ENCODE results near the gene NDUFA13. TPM values are rescaled to one million over a fixed set of nuclear protein-coding genes. Genes with fewer than 3 reads are reported as not detected.

Gene NDUFA13
- polyA plus RNA-seq, 1 donor from 2014 or later: 266 TPM

GRCh38 chr19:19475015-19475765, 40.8 kb upstream of the NDUFA13 start:
- H3K79me2 ChIP-seq (replicated peaks; ENCODE audit: insufficient read depth, low read length): no peaks in the 10 kb centered on the region
- no peaks in the 10 kb centered on the region for H3K9me3 ChIP-seq (ENCODE audit: low read length)
- no peaks in the 10 kb centered on the region for H4K20me1 ChIP-seq (ENCODE audit: insufficient read depth)
- no peaks in the 10 kb centered on the region for H3F3A ChIP-seq (ENCODE audit: insufficient read depth, low read length, poor library complexity, severe bottlenecking)
- H3K36me3 ChIP-seq (ENCODE audit: insufficient read depth, low read length): no peaks in the 10 kb centered on the region
- H3K9ac ChIP-seq (ENCODE audit: low read length): no peak overlapping the region
- H3K27ac ChIP-seq (ENCODE audit: low read length): no peak overlapping the region
- TF ChIP-seq TAF1 (IDR thresholded peaks at IDR 0.05; ENCODE audit: low read depth) (no peak), RAD21 (conservative IDR thresholded peaks at IDR 0.05) (no peak), EP300 (conservative IDR thresholded peaks at IDR 0.05; ENCODE audit: poor library complexity, severe bottlenecking) (no peak), EZH2 (IDR thresholded peaks at IDR 0.05; ENCODE audit: borderline replicate concordance, insufficient read depth, low read length, poor library complexity, severe bottlenecking) (no peak), MXI1 (conservative IDR thresholded peaks at IDR 0.05; ENCODE audit: poor library complexity, severe bottlenecking) (no peak), REST (IDR thresholded peaks at IDR 0.05; ENCODE audit: borderline replicate concordance) (no peak), SMC3 (conservative IDR thresholded peaks at IDR 0.05; ENCODE audit: poor library complexity) (no peak), POLR2AphosphoS5 (IDR thresholded peaks at IDR 0.05) (no peak)
- TF ChIP-seq, protein P1, sequence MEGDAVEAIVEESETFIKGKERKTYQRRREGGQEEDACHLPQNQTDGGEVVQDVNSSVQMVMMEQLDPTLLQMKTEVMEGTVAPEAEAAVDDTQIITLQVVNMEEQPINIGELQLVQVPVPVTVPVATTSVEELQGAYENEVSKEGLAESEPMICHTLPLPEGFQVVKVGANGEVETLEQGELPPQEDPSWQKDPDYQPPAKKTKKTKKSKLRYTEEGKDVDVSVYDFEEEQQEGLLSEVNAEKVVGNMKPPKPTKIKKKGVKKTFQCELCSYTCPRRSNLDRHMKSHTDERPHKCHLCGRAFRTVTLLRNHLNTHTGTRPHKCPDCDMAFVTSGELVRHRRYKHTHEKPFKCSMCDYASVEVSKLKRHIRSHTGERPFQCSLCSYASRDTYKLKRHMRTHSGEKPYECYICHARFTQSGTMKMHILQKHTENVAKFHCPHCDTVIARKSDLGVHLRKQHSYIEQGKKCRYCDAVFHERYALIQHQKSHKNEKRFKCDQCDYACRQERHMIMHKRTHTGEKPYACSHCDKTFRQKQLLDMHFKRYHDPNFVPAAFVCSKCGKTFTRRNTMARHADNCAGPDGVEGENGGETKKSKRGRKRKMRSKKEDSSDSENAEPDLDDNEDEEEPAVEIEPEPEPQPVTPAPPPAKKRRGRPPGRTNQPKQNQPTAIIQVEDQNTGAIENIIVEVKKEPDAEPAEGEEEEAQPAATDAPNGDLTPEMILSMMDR (IDR thresholded peaks at IDR 0.05; ENCODE audit: poor library complexity, severe bottlenecking): no peak
- H3K4me3 ChIP-seq (ENCODE audit: low read length): no peak overlapping the region
- H3K4me2 ChIP-seq (ENCODE audit: low read length): no peak overlapping the region
- no peaks in the 10 kb centered on the region for H3K27me3 ChIP-seq (ENCODE audit: insufficient read depth, low read depth, low read length)
- no peaks in the 10 kb centered on the region for H3K9me2 ChIP-seq (ENCODE audit: insufficient read depth, low read length)
- no peak overlapping the region for H2AFZ ChIP-seq (ENCODE audit: low read depth, low read length)

DNA sequence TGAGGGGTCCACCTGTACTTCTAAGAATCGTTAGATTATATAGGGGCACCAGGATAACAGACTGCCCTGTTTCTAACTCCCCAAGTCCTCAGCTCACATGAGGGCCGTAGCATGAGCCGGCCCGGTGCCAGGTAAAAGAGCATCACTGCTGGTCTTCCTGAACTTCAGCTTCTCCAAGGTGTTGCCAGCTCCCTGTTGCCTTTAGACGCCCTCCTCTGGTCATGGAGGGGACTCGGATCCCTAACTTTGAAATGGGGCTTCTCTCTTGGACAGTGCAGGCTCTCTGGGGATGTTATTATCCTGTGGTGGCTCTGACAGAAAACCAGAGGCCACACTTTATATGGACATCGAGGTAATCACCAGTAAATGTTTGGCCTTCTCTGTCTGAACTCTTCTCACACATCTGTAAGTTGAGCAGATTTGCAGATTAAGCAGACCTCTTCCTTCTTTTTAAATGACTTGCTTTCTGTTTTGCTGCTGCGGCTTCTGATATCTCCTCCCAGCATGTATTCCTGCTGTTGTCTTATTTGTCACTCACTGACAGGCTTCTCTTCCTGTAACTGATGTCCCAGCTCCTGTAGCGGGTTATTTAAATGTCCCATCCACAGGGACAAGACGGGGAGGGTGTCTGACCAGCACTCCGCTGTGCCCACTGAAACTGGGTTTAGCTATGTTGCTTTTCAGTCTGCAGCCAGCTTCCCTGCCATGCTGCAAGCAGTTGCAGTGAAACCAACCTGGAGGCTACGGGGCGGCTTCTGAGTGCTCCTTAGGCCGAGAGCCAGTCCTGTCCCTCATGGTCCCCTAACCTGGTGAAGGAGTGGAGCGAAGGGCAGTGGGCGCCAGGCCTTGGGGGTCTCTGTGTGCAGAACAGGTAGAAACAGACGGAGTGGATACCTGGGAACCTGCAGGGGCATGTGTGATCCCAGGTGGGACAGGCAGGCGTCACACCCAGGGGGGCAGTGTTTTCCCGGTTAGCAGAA, 39.9 kb upstream of the NDUFA13 start:
- Histone ChIP-seq H2AFZ (ENCODE audit: low read depth, low read length) (no peak overlapping the region), H3K79me2 (replicated peaks; ENCODE audit: insufficient read depth, low read length) (no peaks in the 10 kb centered on the region), H3K27ac (ENCODE audit: low read length) (no peak overlapping the region), H3K36me3 (ENCODE audit: insufficient read depth, low read length) (no peaks in the 10 kb centered on the region), H4K20me1 (ENCODE audit: insufficient read depth) (no peaks in the 10 kb centered on the region), H3K4me2 (ENCODE audit: low read length) (no peak overlapping the region), H3K4me3 (ENCODE audit: low read length) (no peak overlapping the region), H3K27me3 (ENCODE audit: insufficient read depth, low read depth, low read length) (no peaks in the 10 kb centered on the region), H3F3A (ENCODE audit: insufficient read depth, low read length, poor library complexity, severe bottlenecking) (no peaks in the 10 kb centered on the region), H3K9ac (ENCODE audit: low read length) (no peak overlapping the region), H3K9me2 (ENCODE audit: insufficient read depth, low read length) (no peaks in the 10 kb centered on the region), H3K9me3 (ENCODE audit: low read length) (no peaks in the 10 kb centered on the region)
- peak; percentile 56 for TF ChIP-seq RAD21 (conservative IDR thresholded peaks at IDR 0.05)
- peak; percentile 63 for TF ChIP-seq SMC3 (conservative IDR thresholded peaks at IDR 0.05; ENCODE audit: poor library complexity)
- TF ChIP-seq TAF1 (IDR thresholded peaks at IDR 0.05; ENCODE audit: low read depth): no peak
- TF ChIP-seq, protein P1 (IDR thresholded peaks at IDR 0.05; ENCODE audit: poor library complexity, severe bottlenecking): peak; percentile 59
